GM12874 (cell line): ENCODE measurements around the gene FUT8.

Source experiments
- TF ChIP-seq, protein P1 (sequence below): IDR thresholded peaks from 2 replicates; pipeline ENCODE4 v1.5.1; 2011; ENCODE audit warnings: low read depth, mild to moderate bottlenecking, control low read depth, low read length, moderate library complexity; ENCODE audit not compliant: insufficient read depth

The FUT8 gene

DNA sequence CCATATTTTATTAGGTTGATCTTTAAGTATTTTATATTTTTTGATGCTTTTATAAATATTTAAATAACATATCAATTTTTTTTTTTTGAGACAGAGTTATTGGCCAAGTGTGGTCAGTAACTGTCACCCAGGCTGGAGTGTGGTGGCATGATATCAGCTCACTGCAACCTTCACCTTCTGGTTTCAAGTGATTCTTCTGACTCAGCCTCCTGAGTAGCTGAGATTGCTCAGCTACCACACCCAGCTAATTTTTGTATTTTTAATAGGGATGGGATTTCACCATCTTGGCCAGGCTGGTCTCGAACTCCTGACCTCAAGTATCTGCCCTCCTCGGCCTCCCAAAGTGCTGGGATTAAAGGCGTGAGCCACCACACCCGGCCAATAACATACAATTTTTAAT is 71.1 kb downstream of the FUT8 start:
- TF ChIP-seq, protein P1, sequence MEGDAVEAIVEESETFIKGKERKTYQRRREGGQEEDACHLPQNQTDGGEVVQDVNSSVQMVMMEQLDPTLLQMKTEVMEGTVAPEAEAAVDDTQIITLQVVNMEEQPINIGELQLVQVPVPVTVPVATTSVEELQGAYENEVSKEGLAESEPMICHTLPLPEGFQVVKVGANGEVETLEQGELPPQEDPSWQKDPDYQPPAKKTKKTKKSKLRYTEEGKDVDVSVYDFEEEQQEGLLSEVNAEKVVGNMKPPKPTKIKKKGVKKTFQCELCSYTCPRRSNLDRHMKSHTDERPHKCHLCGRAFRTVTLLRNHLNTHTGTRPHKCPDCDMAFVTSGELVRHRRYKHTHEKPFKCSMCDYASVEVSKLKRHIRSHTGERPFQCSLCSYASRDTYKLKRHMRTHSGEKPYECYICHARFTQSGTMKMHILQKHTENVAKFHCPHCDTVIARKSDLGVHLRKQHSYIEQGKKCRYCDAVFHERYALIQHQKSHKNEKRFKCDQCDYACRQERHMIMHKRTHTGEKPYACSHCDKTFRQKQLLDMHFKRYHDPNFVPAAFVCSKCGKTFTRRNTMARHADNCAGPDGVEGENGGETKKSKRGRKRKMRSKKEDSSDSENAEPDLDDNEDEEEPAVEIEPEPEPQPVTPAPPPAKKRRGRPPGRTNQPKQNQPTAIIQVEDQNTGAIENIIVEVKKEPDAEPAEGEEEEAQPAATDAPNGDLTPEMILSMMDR: no peak

- TF ChIP-seq, protein P1: no peak
Measured at GRCh38 chr14:65485516-65485915, 73.0 kb downstream of the FUT8 start.

- TF ChIP-seq, protein P1: no peak
Measured at GRCh38 chr14:65486863-65487262, 74.3 kb downstream of the FUT8 start.

DNA sequence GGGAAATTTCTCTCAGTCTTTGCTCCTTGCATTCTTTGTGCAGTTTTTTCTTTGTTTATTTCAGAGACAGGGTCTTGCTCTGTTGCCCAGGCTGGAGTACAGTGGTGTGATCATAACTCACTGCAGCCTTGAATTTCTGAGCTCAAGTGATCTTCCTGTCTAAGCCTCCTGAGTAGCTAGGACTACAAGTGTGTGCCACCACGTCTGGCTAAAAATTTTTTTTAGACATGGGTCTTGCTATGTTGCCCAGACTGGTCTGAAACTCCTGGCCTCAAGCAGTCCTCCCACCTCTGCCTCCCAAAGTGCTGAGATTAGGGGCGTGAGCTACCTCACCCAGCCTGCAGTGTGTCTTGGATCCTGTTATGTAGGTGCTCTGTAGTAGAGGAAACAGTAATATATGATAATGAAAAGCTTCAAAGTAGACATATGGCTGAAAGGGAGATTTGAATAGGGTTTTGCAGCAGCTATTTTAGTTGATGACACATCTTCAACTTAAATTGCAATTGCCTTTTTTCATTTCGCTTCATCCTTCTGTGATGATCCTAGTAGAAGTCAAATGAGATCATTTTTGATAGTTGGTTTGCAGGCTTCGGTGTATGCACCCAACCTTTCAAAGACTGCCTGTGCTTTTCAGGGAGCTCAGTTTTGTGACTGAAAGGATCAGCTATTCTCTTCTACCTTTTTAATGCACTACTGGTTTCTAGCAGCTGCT is 75.4 kb downstream of the FUT8 start:
- TF ChIP-seq, protein P1: no peak

GRCh38 chr14:65491274-65491673 is 78.7 kb downstream of the FUT8 start:
- TF ChIP-seq, protein P1: no peak

DNA sequence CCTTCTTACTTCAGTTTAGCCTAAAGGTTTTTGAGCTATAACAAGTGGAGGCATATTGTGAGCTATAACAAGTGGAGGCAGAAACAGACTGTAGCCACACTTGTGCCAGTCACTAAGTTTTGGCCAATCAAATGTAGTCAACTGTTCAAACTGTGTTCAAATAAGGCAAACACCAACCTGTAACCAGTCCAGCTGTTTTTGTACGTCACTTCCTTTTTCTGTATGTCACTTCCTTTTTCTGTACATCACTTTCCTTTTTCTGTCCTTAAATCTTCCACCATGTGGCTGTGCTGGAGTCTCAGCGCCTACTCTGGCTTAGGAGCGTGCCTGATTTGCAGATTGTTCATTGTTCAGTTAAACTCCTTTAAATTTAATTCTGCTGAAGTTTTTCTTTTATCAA is 79.7 kb downstream of the FUT8 start:
- TF ChIP-seq, protein P1: no peak

DNA sequence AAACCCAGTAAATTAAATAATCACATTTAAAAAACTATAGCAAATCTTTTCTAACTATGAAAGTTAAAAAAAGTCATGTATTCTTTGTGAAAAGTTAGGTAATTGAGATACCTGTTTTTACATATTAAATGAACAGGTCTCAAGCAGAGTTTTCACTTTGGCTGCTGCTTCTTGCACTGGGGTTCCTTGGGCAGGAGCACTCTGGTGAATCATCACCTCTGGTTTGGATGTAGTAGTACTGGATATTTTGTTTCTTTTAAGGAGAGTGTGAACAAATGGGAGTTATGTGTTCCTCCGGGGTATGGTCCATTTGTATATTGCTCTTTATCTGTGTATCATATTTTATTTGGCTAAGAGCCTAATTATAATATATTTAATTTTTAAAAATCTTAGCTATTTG is 82.7 kb downstream of the FUT8 start:
- TF ChIP-seq, protein P1: no peak
